NCI-H2227 (cell line): Measurements from ENCODE around the gene NUDT22.

Source experiments
- DNase-seq: peaks from one replicate; lab custom pipeline; 2025; ENCODE audit not compliant: unreplicated experiment; lab: John Stamatoyannopoulos, UW

NUDT22 gene

GRCh38 chr11:64226507-64227051 is 505 bp downstream of the NUDT22 start:
- peak; percentile 63 for DNase-seq

GRCh38 chr11:64227405-64227956 is 1.4 kb downstream of the NUDT22 start:
- no peak for DNase-seq

- no peak for DNase-seq
Observed at GRCh38 chr11:64229090-64229743, 3.1 kb downstream of the NUDT22 start.

- no peak for DNase-seq
Observed at GRCh38 chr11:64229744-64230170, 3.7 kb downstream of the NUDT22 start.

GRCh38 chr11:64230171-64230984 is 4.3 kb downstream of the NUDT22 start, which contains the start of gene DNAJC4:
TSS of gene DNAJC4 (plus strand) at chr11:64230548. CDS start at chr11:64230855, 307 bp downstream.
- DNase-seq, result peak; percentile 98

GRCh38 chr11:64230985-64231365 is 4.9 kb downstream of the NUDT22 start:
- peak; percentile 62 for DNase-seq

- DNase-seq, result no peak
Observed at GRCh38 chr11:64231546-64231945, 5.5 kb downstream of the NUDT22 start.

- DNase-seq, result no peak
Observed at GRCh38 chr11:64232182-64232966, 6.3 kb downstream of the NUDT22 start.

- no peak for DNase-seq
Observed at GRCh38 chr11:64232967-64233315, 6.9 kb downstream of the NUDT22 start.

GRCh38 chr11:64233913-64234586 is 8.0 kb downstream of the NUDT22 start, which contains the start of gene VEGFB:
TSS of gene VEGFB (plus strand) at chr11:64234584. CDS start at chr11:64234834, 250 bp downstream.
- DNase-seq, result peak; percentile 86

- DNase-seq, result peak; percentile 78
Observed at GRCh38 chr11:64234647-64235379, 8.7 kb downstream of the NUDT22 start.

- DNase-seq, result no peak
Observed at GRCh38 chr11:64235437-64236161, 9.5 kb downstream of the NUDT22 start.

GRCh38 chr11:64237484-64237951 is 11.4 kb downstream of the NUDT22 start:
- DNase-seq, result no peak

- no peak for DNase-seq
Observed at GRCh38 chr11:64238076-64238475, 12.0 kb downstream of the NUDT22 start.

GRCh38 chr11:64238999-64239398 is 12.9 kb downstream of the NUDT22 start:
- no peak for DNase-seq

- no peak for DNase-seq
Observed at GRCh38 chr11:64239662-64240434, 13.8 kb downstream of the NUDT22 start.

GRCh38 chr11:64240435-64241240 is 14.6 kb downstream of the NUDT22 start, which contains the start of gene FKBP2:
TSS of gene FKBP2 (plus strand) at chr11:64241095. CDS start at chr11:64242388, 1,293 bp downstream.
- peak; percentile 98 for DNase-seq
